H1 (cell line): ENCODE results near the gene EPHB3.

Source experiments
- CBX5 ChIP-seq: fragments of 300-800, 300-1000 bp; sonication (generic); IDR thresholded peaks from 2 replicates; pipeline ENCODE4 v1.7.1; 2016; ENCODE audit warnings: antibody characterized with exemption, low read length, low read depth
- CREB1 ChIP-seq: IDR thresholded peaks from 2 replicates; pipeline ENCODE4 v1.6.1; 2012; ENCODE audit warnings: inconsistent platforms
- EGR1 ChIP-seq: IDR thresholded peaks from 2 replicates; pipeline ENCODE4 v1.6.1; 2011; ENCODE audit warnings: low read depth, low read length, borderline replicate concordance
- EP300 ChIP-seq, 2 experiments: IDR thresholded peaks; 1 replicate in 1 of 2; 2 replicates in 1 of 2; pipeline ENCODE4 v1.6.1; 2011 to 2012; ENCODE audit warnings: low read depth in 2 of 2, low read length in 2 of 2, mild to moderate bottlenecking in 2 of 2, borderline replicate concordance in 1 of 2, inconsistent platforms in 1 of 2, moderate library complexity in 1 of 2
- FOSL1 ChIP-seq: IDR thresholded peaks from 2 replicates; pipeline ENCODE4 v1.6.1; 2011; ENCODE audit warnings: mild to moderate bottlenecking, low read depth, low read length, moderate library complexity; ENCODE audit not compliant: insufficient read depth
- GABPA ChIP-seq: IDR thresholded peaks from 2 replicates; pipeline ENCODE4 v1.6.1; 2011; ENCODE audit warnings: mild to moderate bottlenecking, low read length, moderate library complexity, borderline replicate concordance; ENCODE audit not compliant: insufficient read depth
- POLR2A ChIP-seq, 2 experiments: IDR thresholded peaks; 1 replicate in 1 of 2; 2 replicates in 1 of 2; pipeline ENCODE4 v1.6.1; 2011; ENCODE audit warnings: low read depth in 2 of 2, low read length in 2 of 2, mild to moderate bottlenecking in 2 of 2; ENCODE audit errors: control extremely low read depth in 1 of 2
- POLR2AphosphoS5 ChIP-seq: IDR thresholded peaks from 2 replicates; pipeline ENCODE4 v1.6.1; 2011; ENCODE audit warnings: low read depth, low read length
- SP1 ChIP-seq: IDR thresholded peaks from 2 replicates; pipeline ENCODE4 v1.6.1; 2011; ENCODE audit warnings: low read depth, low read length

DNA sequence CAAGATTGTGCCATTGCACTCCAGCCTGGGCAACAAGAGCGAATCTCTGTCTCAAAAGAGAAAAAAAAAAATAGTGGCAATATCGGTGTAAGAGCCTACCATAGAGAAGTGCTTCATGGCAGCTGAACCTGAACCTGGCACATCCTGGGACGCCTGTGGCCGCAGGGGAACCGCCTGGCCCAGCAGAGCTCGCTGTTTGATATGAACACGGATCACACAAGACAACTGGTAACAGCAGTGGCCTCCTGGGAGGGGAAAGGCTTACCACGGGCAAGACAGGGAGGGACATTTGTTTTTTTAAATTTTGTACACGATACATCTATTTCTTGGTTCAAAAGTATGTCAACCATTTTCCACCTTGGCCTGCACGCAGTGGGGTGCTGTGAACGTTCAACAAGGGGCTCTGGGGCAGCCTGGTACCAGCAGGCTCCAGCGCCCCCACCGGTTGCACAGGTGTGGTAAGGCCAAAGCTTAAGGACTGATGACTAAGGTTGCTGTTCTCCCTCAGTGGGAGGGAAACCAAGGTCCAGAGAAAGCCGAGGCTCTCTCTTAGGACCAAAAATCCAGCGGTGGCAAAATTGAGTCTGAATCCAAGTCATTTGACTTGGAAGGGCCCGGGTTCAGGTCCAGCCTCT, 21.7 kb upstream of the EPHB3 start:
- TF ChIP-seq POLR2AphosphoS5 = no peak
- TF ChIP-seq CBX5 = no peak
- no peak for TF ChIP-seq POLR2A (IDR thresholded peaks at IDR 0.05; ENCODE audit: control extremely low read depth in 1 of 2, low read depth in 2 of 2, low read length in 2 of 2)
- TF ChIP-seq CREB1 = no peak
- TF ChIP-seq EP300 (IDR thresholded peaks at IDR 0.05; ENCODE audit: borderline replicate concordance in 1 of 2, low read depth in 2 of 2, low read length in 2 of 2) = no peak
- no peak for TF ChIP-seq SP1
- no peak for TF ChIP-seq EGR1
- no peak for TF ChIP-seq FOSL1
- no peak for TF ChIP-seq GABPA
